HG02870 (cell line): ENCODE measurements around the gene NTN4.
"Not testable (repeated sequence)": the region's sequence is repeated elsewhere in the genome, so short reads cannot be mapped to it uniquely, and the experiment has no call there.

ENCODE experiments used
- ATAC-seq: cut with Tn5 transposase; IDR thresholded peaks from one replicate; pipeline ENCODE4 v1.9.1; 2021; ENCODE audit warnings: mild to moderate bottlenecking, moderate library complexity; ENCODE audit not compliant: unreplicated experiment

The NTN4 gene

GRCh38 chr12:95790033-95790916 is at the start of gene NTN4:
Gene NTN4, minus strand, starts transcription at chr12:95790764. Its CDS starts 455 bp downstream, at chr12:95790309.
- ATAC-seq, result no peak

- no peak for ATAC-seq
Observed at GRCh38 chr12:95838125-95838524, 47.6 kb upstream of the NTN4 start.

DNA sequence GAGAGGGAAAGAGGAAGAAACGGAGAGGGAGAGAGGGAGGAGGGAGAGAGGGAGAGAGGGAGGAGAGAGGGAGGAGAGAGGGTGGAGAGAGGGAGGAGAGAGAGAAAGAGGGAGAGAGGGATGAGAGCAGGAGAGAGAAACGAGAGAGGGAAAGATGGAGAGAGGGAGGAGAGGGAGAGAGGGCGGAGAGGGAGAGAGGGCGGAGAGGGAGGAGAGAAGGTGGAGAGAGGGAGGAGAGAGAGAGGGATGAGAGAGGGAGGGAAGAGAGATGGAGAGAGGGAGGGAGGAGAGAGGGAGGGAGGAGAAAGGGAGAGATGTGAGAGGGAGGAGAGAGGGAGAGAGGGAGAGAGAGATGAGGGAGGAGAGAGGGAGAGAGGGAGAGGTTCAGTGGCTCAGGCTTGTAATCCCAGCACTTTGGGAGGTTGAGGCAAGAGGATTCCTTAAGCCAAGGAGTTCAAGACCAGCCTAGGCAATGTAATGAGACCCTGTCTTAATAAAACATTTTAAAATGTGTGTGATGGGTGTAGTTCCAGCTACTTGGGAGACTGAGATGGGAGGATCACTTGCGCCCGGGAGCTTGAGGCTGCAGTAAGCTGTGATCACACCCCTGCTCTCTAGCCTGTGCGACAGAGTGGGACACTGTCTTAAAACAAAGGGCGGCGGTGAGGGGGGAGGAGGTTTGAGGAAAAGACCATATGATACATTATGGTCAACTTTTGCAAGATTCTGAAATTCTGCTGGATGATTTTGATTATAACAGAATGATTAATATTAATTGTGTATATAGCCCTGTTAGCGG is 46.9 kb upstream of the NTN4 start:
- ATAC-seq, result no peak

- ATAC-seq, result no peak
Observed at GRCh38 chr12:95836630-95837239, 46.2 kb upstream of the NTN4 start.

- ATAC-seq, result no peak
Observed at GRCh38 chr12:95836185-95836609, 45.6 kb upstream of the NTN4 start.

DNA sequence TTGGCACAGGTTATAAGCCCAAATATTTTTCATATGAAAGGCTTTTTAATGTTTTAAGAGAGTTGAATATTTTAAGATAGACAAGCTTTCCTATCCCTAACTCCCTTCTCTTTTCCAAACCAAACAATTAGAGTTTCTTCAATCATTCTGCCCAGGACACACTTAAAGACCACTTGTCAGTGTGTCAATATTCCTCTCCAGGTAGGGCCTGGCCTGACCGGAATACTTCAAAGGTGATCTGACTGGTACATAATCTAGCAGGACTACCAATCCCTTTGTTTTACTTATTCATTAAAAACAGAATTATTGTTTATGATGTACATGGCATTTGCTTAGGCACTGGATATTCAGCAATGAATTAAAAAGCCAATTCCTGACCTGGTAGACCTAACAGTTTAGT is 44.0 kb upstream of the NTN4 start:
- ATAC-seq, result no peak

- ATAC-seq, result peak; percentile 38
Observed at GRCh38 chr12:95830335-95831089, 39.9 kb upstream of the NTN4 start.

GRCh38 chr12:95829395-95829794 is 38.8 kb upstream of the NTN4 start:
- ATAC-seq, result no peak

GRCh38 chr12:95820096-95820703 is 29.6 kb upstream of the NTN4 start:
- no peak for ATAC-seq

DNA sequence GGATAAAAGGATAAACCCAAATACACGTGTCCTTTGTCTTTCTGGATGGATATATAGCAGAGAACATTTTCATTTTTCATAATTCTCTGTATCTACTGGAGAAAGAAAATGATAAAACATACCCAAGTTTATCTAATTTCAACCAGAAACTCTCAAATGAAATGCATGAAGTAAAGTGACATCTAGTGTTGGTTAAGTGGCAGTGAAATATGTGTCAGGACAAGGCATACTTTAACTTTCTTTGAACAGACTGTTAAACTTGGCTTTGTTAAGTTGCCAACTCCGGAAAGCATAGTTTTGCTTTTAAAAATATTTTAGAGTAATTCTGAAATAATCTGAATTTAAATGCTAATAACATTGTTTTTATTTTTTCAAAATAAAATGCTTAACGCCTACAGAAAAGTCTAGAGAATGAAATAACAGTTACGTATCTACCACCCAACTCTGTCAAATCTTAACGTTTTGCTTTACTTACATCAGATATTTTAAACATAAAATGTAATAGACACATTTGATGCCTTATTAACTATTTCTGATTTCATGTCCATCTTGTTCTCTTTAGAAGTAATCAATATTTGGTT is 25.2 kb upstream of the NTN4 start:
- ATAC-seq, result no peak

GRCh38 chr12:95812155-95812554 is 21.6 kb upstream of the NTN4 start:
- ATAC-seq, result not testable (repeated sequence)

GRCh38 chr12:95810411-95810810 is 19.8 kb upstream of the NTN4 start:
- ATAC-seq, result no peak

- no peak for ATAC-seq
Observed at GRCh38 chr12:95809000-95809680, 18.6 kb upstream of the NTN4 start.

GRCh38 chr12:95808146-95808545 is 17.6 kb upstream of the NTN4 start:
- ATAC-seq, result no peak

GRCh38 chr12:95805864-95806671 is 15.5 kb upstream of the NTN4 start:
- ATAC-seq, result no peak

DNA sequence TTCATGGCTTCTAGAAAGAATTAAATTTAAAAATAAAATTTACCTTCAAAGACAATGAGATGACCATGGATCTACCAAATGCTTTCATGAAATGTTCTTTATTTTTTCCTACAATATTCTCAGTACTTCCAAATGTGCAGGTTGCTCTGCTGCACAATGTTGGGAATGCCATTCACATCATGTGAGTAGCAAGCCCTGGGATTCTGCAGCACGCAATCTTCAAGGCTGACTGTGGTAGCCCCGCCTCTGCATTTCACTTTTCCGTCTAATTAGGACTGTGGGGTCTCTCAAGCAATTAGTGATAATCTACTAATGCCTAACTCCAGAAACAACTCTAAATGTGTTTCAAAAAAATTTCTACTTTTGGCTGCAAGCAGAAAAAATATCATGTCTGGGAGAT is 13.7 kb upstream of the NTN4 start:
- ATAC-seq, result no peak

DNA sequence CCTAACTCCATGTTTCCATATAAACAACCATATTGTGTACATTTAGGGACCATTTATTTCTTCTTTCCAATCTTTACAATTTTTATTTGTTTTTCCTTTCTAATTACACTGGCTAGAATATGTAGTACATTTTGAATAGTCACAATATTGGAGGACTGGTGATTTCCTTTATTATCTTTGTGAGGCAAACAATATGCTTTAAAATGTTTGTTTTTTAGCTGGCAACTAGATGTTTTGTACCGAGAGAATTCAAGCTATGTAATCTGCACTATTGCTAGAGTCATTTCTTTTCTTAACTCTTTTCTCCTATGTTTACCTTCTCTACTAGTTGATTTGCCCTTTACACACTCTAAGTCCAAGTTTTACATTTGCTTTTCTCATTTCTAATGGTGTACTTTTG is 13.3 kb upstream of the NTN4 start:
- no peak for ATAC-seq

GRCh38 chr12:95802482-95803270 is 12.1 kb upstream of the NTN4 start:
- no peak for ATAC-seq
